Esophagus squamous epithelium (tissue), 4 donors: ENCODE measurements around the gene WDR88.

Experiments used
- POLR2A ChIP-seq, 4 donors: fragments of 450-650 bp; IDR thresholded peaks; one replicate each; pipeline ENCODE4 v1.6.1; 2017; ENCODE audit warnings: antibody characterized with exemption in 4 of 4, mild to moderate bottlenecking in 4 of 4, moderate library complexity in 3 of 4
- TF ChIP-seq, protein P1 (sequence below), 6 experiments: fragments of 450-650 bp in 4 of 6; fragments of 200-600 bp in 2 of 6; sonication (generic) in 2 of 6; IDR thresholded peaks; one replicate each; pipeline ENCODE4 v1.5.1; 2016 to 2019; ENCODE audit warnings: antibody characterized with exemption in 6 of 6, mild to moderate bottlenecking in 4 of 6, moderate library complexity in 4 of 6

DNA sequence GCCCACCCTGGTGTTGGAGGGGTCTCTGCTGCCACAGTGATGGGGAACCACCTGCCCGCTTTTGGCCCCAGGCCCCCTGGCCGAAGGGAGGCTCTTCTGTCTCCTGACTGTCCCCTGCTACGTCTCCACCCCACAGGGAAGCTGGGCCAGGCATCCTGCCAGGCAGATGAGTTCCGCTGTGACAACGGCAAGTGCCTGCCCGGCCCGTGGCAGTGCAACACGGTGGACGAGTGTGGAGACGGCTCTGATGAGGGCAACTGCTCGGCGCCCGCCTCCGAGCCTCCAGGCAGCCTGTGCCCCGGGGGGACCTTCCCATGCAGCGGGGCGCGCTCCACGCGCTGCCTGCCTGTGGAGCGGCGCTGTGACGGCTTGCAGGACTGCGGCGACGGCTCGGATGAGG, 73.2 kb downstream of the WDR88 start:
- TF ChIP-seq, protein P1, sequence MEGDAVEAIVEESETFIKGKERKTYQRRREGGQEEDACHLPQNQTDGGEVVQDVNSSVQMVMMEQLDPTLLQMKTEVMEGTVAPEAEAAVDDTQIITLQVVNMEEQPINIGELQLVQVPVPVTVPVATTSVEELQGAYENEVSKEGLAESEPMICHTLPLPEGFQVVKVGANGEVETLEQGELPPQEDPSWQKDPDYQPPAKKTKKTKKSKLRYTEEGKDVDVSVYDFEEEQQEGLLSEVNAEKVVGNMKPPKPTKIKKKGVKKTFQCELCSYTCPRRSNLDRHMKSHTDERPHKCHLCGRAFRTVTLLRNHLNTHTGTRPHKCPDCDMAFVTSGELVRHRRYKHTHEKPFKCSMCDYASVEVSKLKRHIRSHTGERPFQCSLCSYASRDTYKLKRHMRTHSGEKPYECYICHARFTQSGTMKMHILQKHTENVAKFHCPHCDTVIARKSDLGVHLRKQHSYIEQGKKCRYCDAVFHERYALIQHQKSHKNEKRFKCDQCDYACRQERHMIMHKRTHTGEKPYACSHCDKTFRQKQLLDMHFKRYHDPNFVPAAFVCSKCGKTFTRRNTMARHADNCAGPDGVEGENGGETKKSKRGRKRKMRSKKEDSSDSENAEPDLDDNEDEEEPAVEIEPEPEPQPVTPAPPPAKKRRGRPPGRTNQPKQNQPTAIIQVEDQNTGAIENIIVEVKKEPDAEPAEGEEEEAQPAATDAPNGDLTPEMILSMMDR (IDR thresholded peaks at IDR 0.05): no peak
- TF ChIP-seq POLR2A (IDR thresholded peaks at IDR 0.05): no peak
